ENCODE measurements around the gene TLCD4.
"Not testable (repeated sequence)": the region's sequence is repeated elsewhere in the genome, so short reads cannot be mapped to it uniquely, and the experiment has no call there.

The TLCD4 gene, protein sequence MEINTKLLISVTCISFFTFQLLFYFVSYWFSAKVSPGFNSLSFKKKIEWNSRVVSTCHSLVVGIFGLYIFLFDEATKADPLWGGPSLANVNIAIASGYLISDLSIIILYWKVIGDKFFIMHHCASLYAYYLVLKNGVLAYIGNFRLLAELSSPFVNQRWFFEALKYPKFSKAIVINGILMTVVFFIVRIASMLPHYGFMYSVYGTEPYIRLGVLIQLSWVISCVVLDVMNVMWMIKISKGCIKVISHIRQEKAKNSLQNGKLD

DNA sequence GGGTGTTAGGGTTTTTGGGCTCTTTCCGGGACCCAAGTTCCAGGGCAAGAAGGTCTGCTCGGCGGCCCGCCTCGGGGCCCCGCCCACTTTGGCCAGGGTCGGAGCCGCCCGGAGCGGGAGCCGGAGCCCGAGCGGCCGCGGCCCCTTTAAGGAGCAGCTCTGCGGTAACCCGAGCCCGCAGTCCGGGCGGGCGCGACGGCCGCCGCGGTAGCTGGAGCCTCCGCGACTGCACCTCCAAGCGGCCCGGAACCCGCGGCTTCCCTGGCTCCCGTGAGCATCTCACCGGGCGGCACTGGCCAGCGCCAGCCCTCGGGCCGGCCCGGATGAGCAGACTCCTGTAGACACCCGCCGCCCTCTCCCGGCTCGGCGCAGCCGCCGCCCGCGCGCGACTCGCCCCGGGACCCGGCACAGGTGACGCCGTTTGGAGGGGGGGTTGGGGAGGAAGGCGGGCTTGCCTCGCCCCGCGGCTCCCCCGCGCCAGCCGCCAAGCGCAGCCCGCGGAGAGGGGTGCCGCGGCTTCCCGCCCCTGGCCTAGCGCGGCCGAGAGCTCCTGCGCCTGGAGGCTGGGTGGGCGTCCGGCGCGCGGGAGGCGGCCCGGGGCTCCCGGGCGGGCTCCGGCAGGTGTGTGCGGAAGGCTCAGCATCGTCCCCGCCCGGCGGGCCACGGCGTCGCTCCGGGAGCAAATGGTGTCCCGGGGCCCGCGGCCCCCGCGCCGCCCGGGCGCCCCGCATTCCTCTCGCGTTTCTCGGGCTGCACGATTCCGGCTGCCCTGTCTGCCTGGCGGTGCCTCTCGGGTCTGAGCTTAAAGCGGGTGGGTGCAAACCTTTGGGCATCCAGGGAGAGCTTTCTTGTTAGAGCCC, at the start of gene TLCD4:
TLCD4 (plus strand) TSS at position 149 of the 860 bp plus-strand sequence. CDS start 26,547 bp downstream, outside the sequence.
- in situ Hi-C loops (cut with HindIII; ENCODE audit: low sequenced_read_pairs) = no loop called here

DNA sequence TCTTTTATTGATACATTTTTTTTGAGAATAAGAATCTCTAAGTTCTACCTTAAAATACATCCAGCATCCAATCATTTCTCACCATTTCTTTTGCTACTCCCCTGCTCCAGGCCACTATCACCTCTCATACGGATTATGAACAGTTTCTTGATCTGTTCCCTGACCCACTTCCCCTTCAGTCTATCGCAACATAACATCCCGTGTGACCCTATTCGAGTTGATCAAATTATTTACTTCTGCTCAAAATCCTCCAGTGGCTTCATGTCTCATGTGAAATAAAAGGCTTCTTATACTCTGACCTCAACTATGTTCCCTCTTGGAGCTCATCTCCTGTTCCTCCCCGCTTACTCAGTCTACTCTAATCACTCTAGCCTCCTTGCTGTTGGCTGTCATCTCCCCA, 49.6 kb upstream of the TLCD4 start:
- in situ Hi-C loops (cut with HindIII; ENCODE audit: low sequenced_read_pairs) = no loop called here

DNA sequence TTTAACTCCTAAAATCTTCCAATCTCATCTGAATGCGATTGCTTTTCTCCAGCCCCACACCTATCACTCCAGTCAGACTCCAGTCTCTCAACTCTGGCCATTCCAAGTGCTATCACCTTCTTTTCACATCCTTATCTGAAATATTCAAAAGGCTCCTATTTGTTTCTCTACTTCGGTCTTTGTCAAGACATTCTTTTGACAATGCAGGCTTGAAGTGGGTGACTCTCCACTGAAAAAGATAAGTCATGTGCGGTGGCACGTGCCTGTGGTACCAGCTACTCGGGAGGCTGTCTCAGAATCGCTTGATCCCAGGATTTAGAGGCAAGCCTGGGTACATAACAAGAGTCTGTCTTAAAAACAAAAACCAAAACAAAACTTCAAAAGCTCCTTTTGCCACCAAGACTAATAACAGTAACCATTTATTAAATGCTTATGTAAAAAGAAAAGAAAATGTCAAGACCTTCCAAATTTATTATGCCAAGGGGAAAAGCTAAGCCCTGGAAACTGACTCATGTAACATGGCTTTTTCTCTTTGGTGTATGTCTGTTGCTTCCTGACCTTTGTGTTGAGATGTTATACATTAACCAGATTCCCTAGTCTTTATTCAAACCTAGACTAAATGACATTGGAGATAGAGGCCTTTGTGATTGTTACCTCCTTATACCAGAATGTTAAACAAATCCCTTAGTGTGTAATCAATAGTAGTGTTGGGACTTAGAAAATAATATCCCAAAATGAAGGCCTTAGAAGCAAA, 48.0 kb upstream of the TLCD4 start:
- in situ Hi-C loops (cut with HindIII; ENCODE audit: low sequenced_read_pairs) = no loop called here

DNA sequence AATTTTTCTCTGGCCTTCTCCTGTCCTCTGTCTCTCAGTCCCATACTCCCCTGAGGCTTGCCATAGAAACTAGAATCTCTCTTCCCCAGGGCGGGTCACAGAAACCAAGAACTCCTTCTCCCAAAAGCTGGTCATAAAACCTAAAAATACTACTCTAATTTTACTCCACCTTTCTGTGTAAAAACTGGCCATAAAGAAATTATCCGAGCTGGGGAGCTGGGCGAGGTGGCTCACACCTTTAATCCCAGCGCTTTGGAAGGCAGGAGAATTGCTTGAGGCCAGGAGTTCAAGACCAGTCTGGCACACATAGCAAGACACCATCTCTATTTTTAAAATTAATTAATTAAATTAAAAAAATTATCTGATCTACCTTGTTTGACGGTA, 47.5 kb upstream of the TLCD4 start:
- in situ Hi-C loops (cut with HindIII; ENCODE audit: low sequenced_read_pairs) = no loop called here

DNA sequence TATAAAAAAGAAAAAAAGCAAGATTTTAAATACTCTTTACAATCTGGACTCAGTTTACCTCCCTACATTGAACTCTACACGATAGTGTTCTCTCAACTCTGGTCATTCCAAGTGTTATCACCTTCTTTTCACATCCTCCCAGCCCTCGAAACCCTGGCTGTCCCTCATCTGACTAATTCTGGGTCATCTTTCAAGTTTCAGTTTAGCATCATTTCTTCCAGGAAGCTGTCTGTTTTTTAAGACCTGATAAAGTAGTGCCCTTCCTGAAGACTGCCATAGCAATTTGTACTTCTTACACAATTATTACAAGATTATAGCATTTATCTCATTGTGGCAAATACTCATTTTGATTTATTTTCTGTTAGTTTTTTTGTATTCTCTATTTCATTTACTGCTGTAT, 45.6 kb upstream of the TLCD4 start:
- in situ Hi-C loops (cut with HindIII; ENCODE audit: low sequenced_read_pairs) = no loop called here

DNA sequence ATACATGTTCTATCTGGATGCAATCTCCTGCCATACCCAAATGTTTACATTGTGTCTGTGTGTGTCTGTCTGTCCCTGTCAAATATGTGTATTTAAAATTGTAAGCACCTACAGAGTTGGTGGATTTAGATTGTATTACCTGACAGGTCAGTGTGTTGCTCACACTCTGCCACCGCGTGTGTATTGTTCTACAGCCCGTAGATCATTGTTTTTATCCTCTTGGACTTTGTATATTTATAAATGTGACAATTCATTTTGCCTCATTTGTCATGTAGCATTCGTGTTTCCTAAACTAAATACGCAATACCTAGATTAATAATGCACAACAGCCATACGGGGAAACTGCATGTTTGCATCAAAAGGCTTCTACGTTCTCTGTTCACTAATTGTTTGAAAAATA, 45.0 kb upstream of the TLCD4 start:
- in situ Hi-C loops (cut with HindIII; ENCODE audit: low sequenced_read_pairs) = no loop called here

DNA sequence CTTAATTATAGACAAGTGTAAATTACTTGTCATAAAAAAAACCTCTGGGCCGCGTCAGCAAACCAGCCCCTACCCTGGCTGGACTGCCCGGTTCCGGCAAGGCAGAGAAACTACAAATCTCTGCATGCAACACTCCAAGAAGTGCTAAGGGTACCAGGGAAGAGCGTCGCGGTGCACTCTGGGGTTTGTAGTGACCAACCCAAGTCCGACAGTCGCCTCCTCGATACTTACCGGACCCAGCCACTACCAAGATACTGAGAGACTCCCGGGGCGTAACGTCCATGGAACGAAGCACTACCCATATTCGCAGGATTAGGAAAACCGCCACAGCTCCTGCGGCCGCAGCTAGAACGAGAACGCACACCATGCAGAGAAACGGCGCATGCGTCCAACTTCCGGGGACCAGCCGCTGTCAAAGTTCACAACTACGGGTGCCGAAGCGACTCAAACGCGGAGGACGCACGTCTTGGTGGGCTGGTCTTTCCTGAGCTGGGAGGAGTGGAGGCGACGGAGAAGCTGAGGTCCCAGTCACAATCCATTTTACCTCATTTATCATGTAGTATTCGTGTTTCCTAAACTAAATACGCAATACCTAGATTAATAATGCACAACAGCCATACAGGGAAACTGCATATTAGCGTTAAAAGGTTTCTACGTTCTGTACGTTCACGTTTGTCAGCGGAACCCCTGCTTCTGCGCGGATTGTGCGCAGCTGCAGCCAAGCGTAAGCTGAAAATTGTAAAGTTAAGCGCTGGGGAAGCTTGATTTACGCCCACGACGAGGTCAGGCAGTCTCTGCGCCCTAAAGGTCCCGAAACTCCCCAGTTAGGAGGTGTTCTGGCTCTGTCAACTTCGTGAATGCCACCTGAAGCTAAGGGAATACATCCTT, 44.4 kb upstream of the TLCD4 start, which contains the start of gene ALG14:
ALG14 (minus strand) TSS at position 420 of the 888 bp plus-strand sequence; CDS start at position 367, 53 bp downstream.
- in situ Hi-C loops (cut with HindIII; ENCODE audit: low sequenced_read_pairs) = no loop called here

DNA sequence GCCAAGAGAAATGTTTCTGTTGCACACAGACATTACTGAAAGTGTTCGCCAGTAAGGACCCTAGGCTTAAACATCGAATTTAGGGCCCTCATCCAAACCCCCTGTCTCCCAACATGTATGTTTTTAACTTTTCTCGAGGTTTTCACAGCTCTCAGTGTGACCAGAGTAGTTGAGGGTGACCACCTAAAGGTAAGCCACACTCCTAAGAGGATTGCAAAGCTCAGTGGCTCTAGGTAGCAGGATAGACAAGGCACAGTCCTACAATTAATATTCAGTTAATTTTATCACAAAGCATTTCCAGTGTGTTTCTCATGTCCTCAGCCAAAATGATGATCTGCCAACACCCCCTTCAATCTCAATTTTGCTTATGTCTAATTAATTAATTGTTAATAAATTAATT, 43.7 kb upstream of the TLCD4 start:
- in situ Hi-C loops (cut with HindIII; ENCODE audit: low sequenced_read_pairs) = no loop called here

DNA sequence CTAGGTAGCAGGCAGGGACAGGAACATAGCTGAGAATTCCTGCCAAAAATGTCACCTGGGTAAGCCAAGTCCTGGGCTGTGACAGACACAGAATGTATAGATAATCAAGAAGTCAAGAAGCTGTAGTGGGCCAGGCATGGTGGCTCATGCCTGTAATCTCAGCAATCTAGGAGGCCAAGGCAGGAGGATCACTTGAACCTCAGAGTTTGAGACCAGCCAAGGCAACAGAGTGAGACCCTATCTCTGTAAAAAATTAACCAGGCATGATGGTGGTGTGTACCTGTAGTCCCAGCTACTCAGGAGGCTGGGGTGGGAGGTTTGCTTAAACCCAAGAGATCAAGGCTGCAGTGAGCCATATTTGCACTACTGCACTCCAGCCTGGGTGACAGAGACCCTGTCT, 41.1 kb upstream of the TLCD4 start:
- in situ Hi-C loops (cut with HindIII; ENCODE audit: low sequenced_read_pairs) = no loop called here

DNA sequence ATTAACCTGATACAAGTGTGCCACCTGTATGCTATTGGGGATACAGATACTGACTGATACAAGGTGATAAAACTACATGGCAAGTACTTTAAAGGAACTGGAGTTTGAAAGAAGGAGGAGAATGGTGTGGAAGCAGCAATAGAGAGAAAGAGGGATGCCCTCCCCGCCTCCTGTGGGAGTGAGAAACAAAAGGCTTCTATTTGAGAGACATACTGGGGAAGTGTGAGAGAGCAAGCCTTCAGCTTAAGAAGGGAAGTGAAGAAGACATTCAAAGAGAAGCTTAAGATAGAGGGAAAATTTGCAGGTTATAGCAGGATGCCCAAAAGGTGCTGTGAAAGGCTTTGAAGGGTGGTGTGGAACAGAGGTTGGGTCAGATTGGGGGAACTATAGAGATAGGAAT, 36.7 kb upstream of the TLCD4 start:
- in situ Hi-C loops (cut with HindIII; ENCODE audit: low sequenced_read_pairs) = loop anchor here (5.0 kb wide), 1 partner anchor 47 kb away; no protein-coding TSS in a partner anchor

DNA sequence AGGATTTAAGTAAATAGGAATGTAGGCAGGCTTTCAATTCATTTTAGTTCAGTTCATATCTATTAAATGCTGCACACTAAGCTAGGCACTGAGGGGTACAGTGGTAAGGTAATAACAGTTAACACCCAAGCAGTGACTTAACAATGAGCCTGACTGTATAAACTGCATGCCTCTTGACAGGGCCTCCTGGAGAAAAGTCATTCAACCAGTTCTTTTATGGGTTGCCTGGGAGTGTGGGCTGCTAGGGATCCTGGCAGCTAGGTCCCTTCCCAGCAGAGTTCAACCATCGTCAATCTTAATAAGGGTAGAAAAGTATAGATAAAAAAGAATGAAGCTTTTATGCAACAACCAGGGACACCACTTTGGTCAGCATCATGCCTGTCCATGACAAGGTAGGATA, 36.3 kb upstream of the TLCD4 start:
- in situ Hi-C loops (cut with HindIII; ENCODE audit: low sequenced_read_pairs) = loop anchor here (5.0 kb wide), 1 partner anchor 46 kb away; no protein-coding TSS in a partner anchor

DNA sequence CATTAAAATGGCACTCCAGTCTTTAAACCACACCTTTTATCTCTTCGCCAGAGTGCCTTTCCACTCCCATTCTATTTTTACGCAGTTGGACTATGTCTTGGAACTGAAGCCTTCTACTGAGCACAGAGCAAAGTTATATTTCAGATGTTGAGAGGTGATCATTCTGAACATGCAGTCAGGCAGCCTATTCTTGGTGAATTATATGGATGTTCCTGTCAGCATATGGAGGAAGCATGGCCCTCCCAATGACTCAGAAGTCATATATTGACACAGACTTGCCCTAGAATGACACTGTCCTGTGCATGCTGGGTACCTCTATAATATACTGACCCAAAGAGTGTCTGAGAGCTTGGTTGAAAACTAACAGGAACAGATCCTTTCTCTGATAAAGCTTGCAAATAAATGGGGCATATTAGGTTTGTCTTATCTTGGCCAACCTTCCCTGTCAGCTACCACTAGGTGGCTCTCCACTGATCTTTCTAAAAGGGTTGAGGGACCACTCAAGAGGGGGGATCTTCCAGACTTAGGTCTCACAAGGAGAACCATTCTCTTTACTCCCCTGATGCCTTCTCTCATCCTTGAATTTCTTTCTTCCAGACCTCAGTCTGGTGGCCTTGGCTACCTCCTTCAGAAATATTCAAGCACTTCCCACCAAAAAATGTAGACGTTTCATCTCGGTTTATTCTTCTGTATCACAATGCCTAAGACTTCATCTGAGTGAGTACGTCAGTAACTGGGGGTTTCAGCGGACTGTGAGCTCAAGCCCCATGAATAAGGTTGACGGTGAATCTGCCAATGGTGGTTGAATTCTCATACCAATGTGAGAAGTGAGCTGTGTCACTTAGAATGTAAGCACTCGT, 32.6 kb upstream of the TLCD4 start:
- in situ Hi-C loops (cut with HindIII; ENCODE audit: low sequenced_read_pairs) = loop anchor here (5.0 kb wide), 2 partner anchors 43 to 143 kb away; no protein-coding TSS in a partner anchor

DNA sequence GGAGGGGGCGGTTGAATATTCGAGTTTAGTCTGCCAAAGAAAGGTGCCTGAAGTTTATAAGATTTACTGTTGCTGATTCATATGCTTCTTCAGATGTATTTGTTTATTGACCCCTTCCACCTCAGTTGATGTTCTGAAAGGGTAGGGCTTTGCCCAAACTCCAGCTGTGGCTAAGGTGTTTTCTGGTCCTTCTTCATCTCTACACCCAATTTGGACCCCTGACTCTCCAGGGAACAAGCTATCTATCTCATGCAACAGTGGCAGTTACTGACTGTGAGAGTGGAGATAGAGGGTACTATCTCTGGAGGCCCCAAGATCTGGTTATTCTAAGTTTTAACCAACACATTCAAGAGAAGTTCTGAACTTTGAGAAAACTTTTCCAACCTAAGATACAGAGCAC, 31.8 kb upstream of the TLCD4 start:
- in situ Hi-C loops (cut with HindIII; ENCODE audit: low sequenced_read_pairs) = loop anchor here (5.0 kb wide), 1 partner anchor 142 kb away; no protein-coding TSS in a partner anchor

DNA sequence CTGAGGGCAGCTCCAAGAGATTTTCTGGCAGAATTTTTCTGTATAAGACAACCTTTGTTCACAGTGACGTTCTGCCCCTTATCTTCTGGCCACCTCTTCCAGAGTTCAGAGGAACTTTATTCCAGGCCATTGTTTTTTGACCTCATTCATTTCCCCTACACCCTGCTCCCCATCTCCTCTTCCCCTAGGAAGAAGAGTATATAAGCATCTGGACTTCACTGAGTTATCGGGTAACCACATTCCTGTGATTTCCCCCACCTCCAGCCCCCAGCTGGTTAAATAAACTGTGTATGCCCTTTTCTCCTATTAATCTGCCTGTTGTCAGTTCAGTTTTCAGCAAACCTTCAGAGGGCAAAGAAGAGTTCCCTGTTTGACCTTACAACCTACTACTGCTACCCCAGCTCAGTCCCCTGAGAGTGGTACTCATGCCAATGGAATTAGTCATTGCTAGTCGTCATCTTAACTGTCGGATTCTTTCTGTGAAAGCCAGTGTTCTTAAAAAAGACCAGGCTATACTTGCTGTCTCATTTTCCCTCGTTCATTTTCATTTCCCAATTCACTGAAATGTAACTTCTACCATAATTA, 30.1 kb upstream of the TLCD4 start:
- in situ Hi-C loops (cut with HindIII; ENCODE audit: low sequenced_read_pairs) = loop anchor here (5.0 kb wide), 1 partner anchor 140 kb away; no protein-coding TSS in a partner anchor

DNA sequence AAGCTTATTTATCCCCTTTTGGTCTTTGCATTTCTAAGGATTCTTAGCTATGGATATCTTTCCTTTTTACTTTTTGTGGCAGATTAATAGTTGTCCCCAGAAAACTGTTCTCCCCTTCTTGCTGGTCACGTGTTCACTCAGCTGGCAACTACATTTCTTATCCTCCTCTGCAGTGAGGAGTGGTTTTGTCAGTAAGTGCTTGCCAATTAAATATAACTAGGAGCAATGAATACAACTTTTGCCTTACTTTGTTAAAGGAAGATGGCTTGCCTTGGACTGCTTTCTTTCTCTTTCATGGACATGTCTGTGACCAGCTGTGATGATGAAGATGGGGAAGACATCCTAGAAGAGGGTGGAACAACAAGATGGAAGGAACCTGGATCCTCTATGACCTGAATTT, 28.9 kb upstream of the TLCD4 start:
- in situ Hi-C loops (cut with HindIII; ENCODE audit: low sequenced_read_pairs) = loop anchor here (5.0 kb wide), 1 partner anchor 139 kb away; no protein-coding TSS in a partner anchor

DNA sequence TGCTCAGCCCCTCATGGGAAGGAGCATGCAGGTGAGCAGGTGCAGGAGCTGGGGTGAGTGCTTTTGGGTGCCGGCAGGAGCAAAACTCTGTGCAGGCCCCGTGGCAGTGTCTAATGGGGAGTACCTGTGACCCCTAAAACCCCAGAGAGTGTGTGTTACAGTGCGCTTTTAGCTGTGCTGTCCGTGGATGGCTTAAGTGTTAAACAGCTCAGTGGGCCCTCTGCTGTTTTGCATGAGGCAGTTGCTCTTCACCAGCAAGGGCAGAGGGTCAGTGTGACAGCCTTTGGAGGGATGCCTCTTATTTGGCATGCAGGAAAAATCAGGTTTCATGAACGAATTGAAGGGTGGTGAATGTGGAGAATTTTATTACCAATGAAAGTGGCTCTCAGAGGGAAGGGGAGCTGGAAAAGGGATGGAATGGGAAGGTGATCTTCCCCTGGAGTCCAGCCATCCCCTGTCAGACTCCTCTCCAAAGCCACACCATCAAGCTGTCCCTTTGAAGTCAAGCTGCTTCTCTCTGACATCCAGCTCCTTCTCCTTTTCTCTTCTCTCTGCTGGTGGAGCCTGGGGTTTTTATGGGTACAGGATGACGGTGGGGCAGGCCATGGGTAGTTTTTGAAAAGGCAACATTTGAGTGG, 27.4 kb upstream of the TLCD4 start:
- in situ Hi-C loops (cut with HindIII; ENCODE audit: low sequenced_read_pairs) = loop anchor here (5.0 kb wide), 1 partner anchor 138 kb away; no protein-coding TSS in a partner anchor

DNA sequence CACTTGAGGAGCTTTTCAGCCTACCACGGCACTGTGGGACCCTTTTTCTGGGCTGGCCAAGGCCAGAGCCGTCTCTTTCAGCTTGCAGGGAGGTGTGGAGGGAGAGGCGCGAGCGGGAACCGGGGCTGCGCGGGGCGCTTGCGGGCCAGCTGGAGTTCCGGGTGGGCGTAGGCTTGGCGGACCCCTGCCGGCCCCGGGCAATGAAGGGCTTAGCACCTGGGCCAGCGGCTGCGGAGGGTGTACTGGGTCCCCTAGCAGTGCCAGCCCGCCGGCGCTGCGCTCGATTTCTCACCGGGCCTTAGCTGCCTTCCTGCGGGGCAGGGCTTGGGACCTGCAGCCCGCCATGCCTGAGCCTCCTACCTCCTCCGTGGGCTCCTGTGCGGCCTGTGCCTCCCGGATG, 25.9 kb upstream of the TLCD4 start:
- in situ Hi-C loops (cut with HindIII; ENCODE audit: low sequenced_read_pairs) = not testable (repeated sequence)

DNA sequence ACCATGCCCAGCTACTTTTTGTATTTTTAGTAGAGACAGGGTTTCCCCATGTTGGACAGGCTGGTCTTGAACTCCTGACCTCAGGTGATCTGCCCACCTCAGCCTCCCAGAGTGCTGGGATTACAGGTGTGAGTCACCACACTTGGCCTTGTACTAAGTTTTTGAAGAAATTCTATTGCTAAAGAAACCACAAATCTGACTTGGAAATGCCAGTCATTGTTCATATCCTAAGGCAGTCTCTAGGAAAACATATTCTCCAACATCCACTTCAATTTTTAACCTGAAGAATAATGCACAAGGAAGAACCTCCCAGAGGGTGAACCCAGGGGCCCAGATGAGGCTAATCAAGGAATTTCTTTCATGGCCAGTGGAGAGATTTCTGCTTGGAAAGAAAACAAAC, 24.3 kb upstream of the TLCD4 start:
- in situ Hi-C loops (cut with HindIII; ENCODE audit: low sequenced_read_pairs) = not testable (repeated sequence)

All from endothelial cell of hepatic sinusoid (primary cell).